ENCODE results near the gene SLC13A1. TPM values are rescaled to one million over a fixed set of nuclear protein-coding genes. Genes with fewer than 3 reads are reported as not detected.

The SLC13A1 gene, protein sequence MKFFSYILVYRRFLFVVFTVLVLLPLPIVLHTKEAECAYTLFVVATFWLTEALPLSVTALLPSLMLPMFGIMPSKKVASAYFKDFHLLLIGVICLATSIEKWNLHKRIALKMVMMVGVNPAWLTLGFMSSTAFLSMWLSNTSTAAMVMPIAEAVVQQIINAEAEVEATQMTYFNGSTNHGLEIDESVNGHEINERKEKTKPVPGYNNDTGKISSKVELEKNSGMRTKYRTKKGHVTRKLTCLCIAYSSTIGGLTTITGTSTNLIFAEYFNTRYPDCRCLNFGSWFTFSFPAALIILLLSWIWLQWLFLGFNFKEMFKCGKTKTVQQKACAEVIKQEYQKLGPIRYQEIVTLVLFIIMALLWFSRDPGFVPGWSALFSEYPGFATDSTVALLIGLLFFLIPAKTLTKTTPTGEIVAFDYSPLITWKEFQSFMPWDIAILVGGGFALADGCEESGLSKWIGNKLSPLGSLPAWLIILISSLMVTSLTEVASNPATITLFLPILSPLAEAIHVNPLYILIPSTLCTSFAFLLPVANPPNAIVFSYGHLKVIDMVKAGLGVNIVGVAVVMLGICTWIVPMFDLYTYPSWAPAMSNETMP
- not detected in 2 replicates for total RNA-seq

DNA sequence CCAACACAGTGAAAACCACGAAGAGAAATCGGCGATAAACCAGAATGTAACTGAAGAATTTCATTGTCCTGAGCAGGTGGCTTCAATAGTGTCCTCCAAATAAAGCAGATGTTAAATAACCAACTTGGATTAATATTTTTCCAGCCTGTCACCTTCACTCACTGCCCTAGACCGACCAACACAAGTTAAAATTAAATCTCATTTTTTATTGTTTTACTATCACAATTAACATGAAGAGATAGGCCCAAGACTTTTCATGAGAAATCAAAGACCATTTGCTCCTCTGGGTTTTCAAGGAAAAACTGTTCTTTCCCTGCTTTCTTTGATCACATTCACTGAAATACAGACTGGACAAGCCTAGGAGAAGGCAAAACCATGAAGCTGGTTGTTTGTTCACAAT lies at the start of gene SLC13A1:
Gene SLC13A1, minus strand, starts transcription at position 87 of the 400 bp plus-strand sequence. Its CDS starts 23 bp downstream, at position 64.

Other genes with a start within 250 kb of the SLC13A1 start
- gene TAS2R16, start 204.3 kb downstream of the SLC13A1 start, total RNA-seq: not detected in 2 replicates